Trophoblast cell (in vitro differentiated cells and primary cell): ENCODE data around the gene SH3BP4.

Experiments used
- DNase-seq, 2 donors: peaks; one replicate each; pipeline ENCODE4 v3.0.0-alpha.2; 2016
- H2AFZ ChIP-seq: 2 replicates; pipeline ENCODE4 v1.6.1; 2013; ENCODE audit warnings: low read length, moderate library complexity, mild to moderate bottlenecking; ENCODE audit not compliant: insufficient read depth, poor library complexity
- H2AK5ac ChIP-seq: 2 replicates; pipeline ENCODE4 v1.6.1; 2013; ENCODE audit warnings: mild to moderate bottlenecking, low read length
- H2BK120ac ChIP-seq: 2 replicates; pipeline ENCODE4 v1.6.1; 2013; ENCODE audit warnings: low read length, mild to moderate bottlenecking, moderate library complexity; ENCODE audit not compliant: insufficient read depth, poor library complexity
- H2BK12ac ChIP-seq: 2 replicates; pipeline ENCODE4 v1.6.1; 2013; ENCODE audit warnings: mild to moderate bottlenecking, low read length, moderate library complexity
- H2BK5ac ChIP-seq: 2 replicates; pipeline ENCODE4 v1.6.1; 2013; ENCODE audit warnings: low read length, low read depth, moderate library complexity, mild to moderate bottlenecking; ENCODE audit not compliant: poor library complexity
- H3K14ac ChIP-seq: 2 replicates; pipeline ENCODE4 v1.6.1; 2013; ENCODE audit warnings: mild to moderate bottlenecking, low read length
- H3K18ac ChIP-seq: 2 replicates; pipeline ENCODE4 v1.6.1; 2013; ENCODE audit warnings: mild to moderate bottlenecking, low read length
- H3K23ac ChIP-seq: 2 replicates; pipeline ENCODE4 v1.6.1; 2013; ENCODE audit warnings: low read length
- H3K27ac ChIP-seq: 2 replicates; pipeline ENCODE4 v1.5.1; 2013; ENCODE audit warnings: low read depth, mild to moderate bottlenecking, inconsistent platforms, low read length, moderate library complexity
- H3K27me3 ChIP-seq: 2 replicates; pipeline ENCODE4 v1.6.1; 2013; ENCODE audit warnings: inconsistent platforms, mild to moderate bottlenecking, low read length, moderate library complexity; ENCODE audit not compliant: insufficient read depth
- H3K36me3 ChIP-seq, 2 experiments: 1 replicate in 1 of 2; 2 replicates in 1 of 2; pipeline ENCODE4 v1.6.1; 2013; ENCODE audit warnings: low read length in 2 of 2, mild to moderate bottlenecking in 2 of 2, moderate library complexity in 1 of 2; ENCODE audit not compliant: insufficient read depth in 2 of 2, control insufficient read depth in 1 of 2
- H3K4ac ChIP-seq: 2 replicates; pipeline ENCODE4 v1.6.1; 2013; ENCODE audit warnings: low read depth, mild to moderate bottlenecking, low read length, moderate library complexity
- H3K4me1 ChIP-seq, 2 experiments: 1 replicate in 1 of 2; 2 replicates in 1 of 2; pipeline ENCODE4 v1.6.1; 2013; ENCODE audit warnings: low read length in 2 of 2, mild to moderate bottlenecking in 2 of 2, moderate library complexity in 1 of 2; ENCODE audit not compliant: insufficient read depth in 2 of 2, control insufficient read depth in 1 of 2
- H3K4me2 ChIP-seq: 2 replicates; pipeline ENCODE4 v1.6.1; 2013; ENCODE audit warnings: inconsistent platforms, mild to moderate bottlenecking, low read length, moderate library complexity
- H3K4me3 ChIP-seq: 2 replicates; pipeline ENCODE4 v1.5.1; 2013; ENCODE audit warnings: mild to moderate bottlenecking, low read depth, low read length, inconsistent platforms
- H3K79me1 ChIP-seq: one replicate; pipeline ENCODE4 v1.6.1; 2013; ENCODE audit warnings: low read length
- H3K79me2 ChIP-seq: 2 replicates; pipeline ENCODE4 v1.6.1; 2013; ENCODE audit warnings: low read length, mild to moderate bottlenecking; ENCODE audit not compliant: control insufficient read depth, insufficient read depth, poor library complexity
- H3K9ac ChIP-seq: 2 replicates; pipeline ENCODE4 v1.6.1; 2013; ENCODE audit warnings: mild to moderate bottlenecking, low read length
- H3K9me3 ChIP-seq: 2 replicates; pipeline ENCODE4 v1.6.1; 2013; ENCODE audit warnings: low read depth, mild to moderate bottlenecking, control low read depth, inconsistent platforms, low read length; ENCODE audit not compliant: insufficient read depth
- H4K12ac ChIP-seq: 2 replicates; pipeline ENCODE4 v1.6.1; 2013; ENCODE audit warnings: low read depth, mild to moderate bottlenecking, low read length, moderate library complexity
- H4K8ac ChIP-seq: 2 replicates; pipeline ENCODE4 v1.6.1; 2013; ENCODE audit warnings: low read depth, mild to moderate bottlenecking, low read length, moderate library complexity
- H4K91ac ChIP-seq: one replicate; pipeline ENCODE4 v1.6.1; 2013; ENCODE audit warnings: low read depth, mild to moderate bottlenecking, low read length, moderate library complexity
- WGBS: extraction: QIAGEN DNeasy Blood & Tissue Kit; methylation state at CpG from one replicate; pipeline ENCODE4 v1.1.7; 2013; ENCODE audit warnings: missing lambda C conversion rate; ENCODE audit not compliant: insufficient read length, insufficient coverage; ENCODE audit errors: extremely low coverage; 5-methylcytosine and 5-hydroxymethylcytosine counted together

SH3BP4 gene

DNA sequence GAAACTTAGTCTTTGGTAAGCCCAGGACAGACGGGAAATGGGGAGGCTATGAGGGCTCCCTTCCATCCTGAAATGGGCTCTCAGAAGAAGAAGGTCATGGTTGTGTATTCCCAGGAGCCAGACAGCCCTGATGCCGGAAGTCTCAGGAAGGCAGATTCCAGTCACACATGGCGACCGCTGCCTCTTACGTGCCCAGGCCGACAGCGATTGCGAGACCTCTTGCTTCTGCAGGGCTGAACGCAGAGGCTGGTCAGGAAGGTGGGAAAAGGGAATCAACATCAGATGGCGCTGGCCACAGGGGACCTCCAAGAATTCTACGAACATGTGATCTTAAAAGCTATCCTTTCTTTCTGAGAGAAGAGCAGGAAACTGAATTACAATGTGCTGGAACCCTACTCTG is 22.8 kb upstream of the SH3BP4 start:
- Histone ChIP-seq H3K79me2 (no peaks in the 10 kb centered on the region), H3K79me1 (no peaks in the 10 kb centered on the region), H3K27me3 (no peaks in the 10 kb centered on the region), H2AFZ (no peak overlapping the region), H3K4ac (no peak overlapping the region), H3K36me3 (no peaks in the 10 kb centered on the region), H3K23ac (no peak overlapping the region), H3K4me3 (no peak overlapping the region), H3K4me2 (no peak overlapping the region), H2BK120ac (no peak overlapping the region), H2BK5ac (no peak overlapping the region), H4K12ac (no peak overlapping the region), H3K27ac (no peak overlapping the region), H4K91ac (no peak overlapping the region), H3K18ac (no peak overlapping the region), H2BK12ac (no peak overlapping the region), H2AK5ac (no peak overlapping the region), H3K9me3 (no peaks in the 10 kb centered on the region), H3K4me1 (no peaks in the 10 kb centered on the region), H3K9ac (no peak overlapping the region), H3K14ac (no peak overlapping the region), H4K8ac (no peak overlapping the region)
- DNase-seq: no peak
- WGBS: no CpG with 5 or more reads among the region's 11 CpGs

- no CpG with 5 or more reads among the region's 4 CpGs for WGBS
These were observed 21.4 kb upstream of the SH3BP4 start for GRCh38 chr2:234930397-234930796.

GRCh38 chr2:234931371-234931770 is 20.4 kb upstream of the SH3BP4 start:
- Histone ChIP-seq H2AK5ac (no peak overlapping the region), H3K79me1 (no peaks in the 10 kb centered on the region), H3K27ac (no peak overlapping the region), H3K4me1 (no peaks in the 10 kb centered on the region), H3K9me3 (no peaks in the 10 kb centered on the region), H3K23ac (no peak overlapping the region), H3K36me3 (no peaks in the 10 kb centered on the region), H2AFZ (no peak overlapping the region), H2BK12ac (no peak overlapping the region), H4K91ac (no peak overlapping the region), H4K8ac (no peak overlapping the region), H2BK120ac (no peak overlapping the region), H4K12ac (no peak overlapping the region), H2BK5ac (no peak overlapping the region), H3K27me3 (no peaks in the 10 kb centered on the region), H3K18ac (no peak overlapping the region), H3K4me2 (no peak overlapping the region), H3K14ac (no peak overlapping the region), H3K4me3 (no peak overlapping the region), H3K4ac (no peak overlapping the region), H3K9ac (no peak overlapping the region), H3K79me2 (no peaks in the 10 kb centered on the region)
- no peak for DNase-seq
- no CpG with 5 or more reads among the region's 2 CpGs for WGBS

More at GRCh38 chr2:234930397-234930796, 21.4 kb upstream of the SH3BP4 start:
- Histone ChIP-seq H2BK5ac (no peak overlapping the region), H3K27me3 (no peaks in the 10 kb centered on the region), H2BK120ac (no peak overlapping the region), H3K4me1 (no peaks in the 10 kb centered on the region), H3K9me3 (no peaks in the 10 kb centered on the region), H3K27ac (no peak overlapping the region), H3K4me3 (no peak overlapping the region), H3K9ac (no peak overlapping the region), H3K18ac (no peak overlapping the region), H2AFZ (no peak overlapping the region), H4K8ac (no peak overlapping the region), H2BK12ac (no peak overlapping the region), H3K23ac (no peak overlapping the region), H4K12ac (no peak overlapping the region), H3K79me1 (no peaks in the 10 kb centered on the region), H3K36me3 (no peaks in the 10 kb centered on the region), H3K14ac (no peak overlapping the region), H3K4me2 (no peak overlapping the region), H4K91ac (no peak overlapping the region), H2AK5ac (no peak overlapping the region), H3K79me2 (no peaks in the 10 kb centered on the region), H3K4ac (no peak overlapping the region)
- DNase-seq: no peak

GRCh38 chr2:234932591-234933168 is 19.1 kb upstream of the SH3BP4 start:
- no peak overlapping the region for H2BK5ac ChIP-seq
- H2AK5ac ChIP-seq: no peak overlapping the region
- H3K9ac ChIP-seq: no peak overlapping the region

More at GRCh38 chr2:234932591-234933168, 19.1 kb upstream of the SH3BP4 start:
- H3K4me1 ChIP-seq: no peaks in the 10 kb centered on the region
- H3K14ac ChIP-seq: no peak overlapping the region
- no peak overlapping the region for H3K18ac ChIP-seq
- H3K36me3 ChIP-seq: no peaks in the 10 kb centered on the region
- H3K79me2 ChIP-seq: no peaks in the 10 kb centered on the region
- no peak for DNase-seq
- WGBS: no CpG with 5 or more reads among the region's 12 CpGs
- no peaks in the 10 kb centered on the region for H3K27me3 ChIP-seq
- no peak overlapping the region for H3K4me3 ChIP-seq
- H2AFZ ChIP-seq: no peak overlapping the region
- H3K23ac ChIP-seq: no peak overlapping the region
- no peak overlapping the region for H4K8ac ChIP-seq
- no peak overlapping the region for H2BK120ac ChIP-seq
- H4K12ac ChIP-seq: no peak overlapping the region
- H3K4me2 ChIP-seq: no peak overlapping the region
- no peak overlapping the region for H3K4ac ChIP-seq
- no peaks in the 10 kb centered on the region for H3K9me3 ChIP-seq
- H4K91ac ChIP-seq: no peak overlapping the region
- H2BK12ac ChIP-seq: no peak overlapping the region
- no peaks in the 10 kb centered on the region for H3K79me1 ChIP-seq
- no peak overlapping the region for H3K27ac ChIP-seq
